ENCODE data around the gene ASPHD1.

ASPHD1 gene

GRCh38 chr16:29922986-29923501 is 22.8 kb downstream of the ASPHD1 start:
- TF ChIP-seq POLR2AphosphoS5 (IDR thresholded peaks at IDR 0.05; ENCODE audit: low read depth, low read length) (no peak), REST (IDR thresholded peaks at IDR 0.05; ENCODE audit: insufficient read depth in 1 of 2, low read depth in 2 of 2, low read length in 2 of 2) (no peak), FOXP2 (optimal IDR thresholded peaks at IDR 0.05; ENCODE audit: borderline replicate concordance, extremely low read depth, extremely low read length, insufficient read depth) (no peak), TAF1 (IDR thresholded peaks at IDR 0.05; ENCODE audit: borderline replicate concordance, insufficient read depth, low read length) (no peak), SIN3A (IDR thresholded peaks at IDR 0.05; ENCODE audit: borderline replicate concordance, insufficient read depth, low read length) (no peak)

- TF ChIP-seq REST (IDR thresholded peaks at IDR 0.05; ENCODE audit: insufficient read depth in 1 of 2, low read depth in 2 of 2, low read length in 2 of 2) (no peak), SIN3A (IDR thresholded peaks at IDR 0.05; ENCODE audit: borderline replicate concordance, insufficient read depth, low read length) (no peak), FOXP2 (optimal IDR thresholded peaks at IDR 0.05; ENCODE audit: borderline replicate concordance, extremely low read depth, extremely low read length, insufficient read depth) (no peak), POLR2AphosphoS5 (IDR thresholded peaks at IDR 0.05; ENCODE audit: low read depth, low read length) (no peak)
Observed at GRCh38 chr16:29925105-29925756, 24.9 kb downstream of the ASPHD1 start.

- TF ChIP-seq REST (IDR thresholded peaks at IDR 0.05; ENCODE audit: insufficient read depth in 1 of 2, low read depth in 2 of 2, low read length in 2 of 2): no peak
- 0 out of 2 replicates have a peak, but pooled peaks have one; percentile 39 for TF ChIP-seq TAF1 (IDR thresholded peaks at IDR 0.05; ENCODE audit: borderline replicate concordance, insufficient read depth, low read length)
- peak; percentile 18 for TF ChIP-seq FOXP2 (optimal IDR thresholded peaks at IDR 0.05; ENCODE audit: borderline replicate concordance, extremely low read depth, extremely low read length, insufficient read depth)
- peak; percentile 67; the same call in 1 of the 2 replicates for TF ChIP-seq SIN3A (IDR thresholded peaks at IDR 0.05; ENCODE audit: borderline replicate concordance, insufficient read depth, low read length)
- peak; percentile 78 for TF ChIP-seq POLR2AphosphoS5 (IDR thresholded peaks at IDR 0.05; ENCODE audit: low read depth, low read length)
Observed at GRCh38 chr16:29925781-29926710, 25.8 kb downstream of the ASPHD1 start, which contains the start of gene KCTD13. Gene KCTD13 (minus strand): TSS chr16:29926226. CDS start chr16:29926033, 193 bp downstream.

GRCh38 chr16:29926711-29927052 is 26.4 kb downstream of the ASPHD1 start:
- TF ChIP-seq FOXP2 (optimal IDR thresholded peaks at IDR 0.05; ENCODE audit: borderline replicate concordance, extremely low read depth, extremely low read length, insufficient read depth) (no peak), POLR2AphosphoS5 (IDR thresholded peaks at IDR 0.05; ENCODE audit: low read depth, low read length) (no peak), SIN3A (IDR thresholded peaks at IDR 0.05; ENCODE audit: borderline replicate concordance, insufficient read depth, low read length) (no peak), REST (IDR thresholded peaks at IDR 0.05; ENCODE audit: insufficient read depth in 1 of 2, low read depth in 2 of 2, low read length in 2 of 2) (no peak), TAF1 (IDR thresholded peaks at IDR 0.05; ENCODE audit: borderline replicate concordance, insufficient read depth, low read length) (0 out of 2 replicates have a peak, but pooled peaks have one; percentile 18)

Measured in PFSK-1 (cell line).